Measurements from ENCODE around the gene GGACT.
A peak's percentile ranks its signal among the peaks of the same experiment; 100 is the strongest.

GGACT gene

GRCh38 chr13:100521851-100522617, 66.6 kb downstream of the GGACT start:
- CTCF ChIA-PET: no interaction called here
- TF ChIP-seq CTBP1 (IDR thresholded peaks at IDR 0.05; ENCODE audit: borderline replicate concordance): no peak
- no peak for TF ChIP-seq NFRKB (IDR thresholded peaks at IDR 0.05)
- TF ChIP-seq HDGF (IDR thresholded peaks at IDR 0.05; ENCODE audit: borderline replicate concordance): no peak
- DNase-seq (ENCODE audit: extremely low spot score): no peak
- POLR2A ChIA-PET: no interaction called here

- ChIA-PET POLR2A (no interaction called here), CTCF (no interaction called here)
- peak; percentile 40 for DNase-seq (ENCODE audit: extremely low spot score)
- peak; percentile 63 for TF ChIP-seq L3MBTL2 (conservative IDR thresholded peaks at IDR 0.05)
- TF ChIP-seq FOXA1 (IDR thresholded peaks at IDR 0.05): no peak
- no peak for TF ChIP-seq ZNF384 (IDR thresholded peaks at IDR 0.05)
- TF ChIP-seq TARDBP (IDR thresholded peaks at IDR 0.05): no peak
These were observed 67.4 kb downstream of the GGACT start for GRCh38 chr13:100520936-100521850.

- ChIA-PET POLR2A (interaction anchor here (0.6 kb wide), 1 partner anchor 479 kb away, joined by 3 read pairs; no protein-coding TSS in a partner anchor), CTCF (no interaction called here)
These were observed 69.0 kb downstream of the GGACT start for GRCh38 chr13:100519626-100520025.

GRCh38 chr13:100518394-100519062, 70.1 kb downstream of the GGACT start:
- DNase-seq (ENCODE audit: extremely low spot score): no peak
- ChIA-PET CTCF (no interaction called here), POLR2A (no interaction called here)
- no peak for TF ChIP-seq SUZ12 (IDR thresholded peaks at IDR 0.05)
- TF ChIP-seq BHLHE40 (IDR thresholded peaks at IDR 0.05; ENCODE audit: borderline replicate concordance): no peak
- TF ChIP-seq SP1 (IDR thresholded peaks at IDR 0.05): no peak
- no peak for TF ChIP-seq FOXK2 (IDR thresholded peaks at IDR 0.05)
- TF ChIP-seq CTBP1 (IDR thresholded peaks at IDR 0.05; ENCODE audit: borderline replicate concordance): no peak
- no peak for TF ChIP-seq ZNF384 (IDR thresholded peaks at IDR 0.05)
- no peak for TF ChIP-seq LEF1 (IDR thresholded peaks at IDR 0.05; ENCODE audit: borderline replicate concordance)
- no peak for TF ChIP-seq ELF4 (IDR thresholded peaks at IDR 0.05)
- TF ChIP-seq FOXM1 (IDR thresholded peaks at IDR 0.05; ENCODE audit: borderline replicate concordance): no peak
- TF ChIP-seq NFRKB (IDR thresholded peaks at IDR 0.05): no peak
- TF ChIP-seq HDGF (IDR thresholded peaks at IDR 0.05; ENCODE audit: borderline replicate concordance): no peak
- no peak for TF ChIP-seq PKNOX1 (IDR thresholded peaks at IDR 0.05)
- TF ChIP-seq L3MBTL2 (conservative IDR thresholded peaks at IDR 0.05): no peak
- no peak for TF ChIP-seq TARDBP (IDR thresholded peaks at IDR 0.05)
- no peak for TF ChIP-seq ARNT (IDR thresholded peaks at IDR 0.05)

More at GRCh38 chr13:100519626-100520025, 69.0 kb downstream of the GGACT start:
- TF ChIP-seq NFRKB (IDR thresholded peaks at IDR 0.05): no peak
- TF ChIP-seq HDGF (IDR thresholded peaks at IDR 0.05; ENCODE audit: borderline replicate concordance): no peak
- no peak for TF ChIP-seq SP1 (IDR thresholded peaks at IDR 0.05)
- no peak for TF ChIP-seq SUZ12 (IDR thresholded peaks at IDR 0.05)
- TF ChIP-seq FOXM1 (IDR thresholded peaks at IDR 0.05; ENCODE audit: borderline replicate concordance): no peak
- DNase-seq (ENCODE audit: extremely low spot score): no peak

GRCh38 chr13:100517728-100518127, 70.9 kb downstream of the GGACT start:
- POLR2A ChIA-PET: no interaction called here
- CTCF ChIA-PET: no interaction called here
- no peak for TF ChIP-seq LEF1 (IDR thresholded peaks at IDR 0.05; ENCODE audit: borderline replicate concordance)
- TF ChIP-seq FOXA1 (IDR thresholded peaks at IDR 0.05): no peak
- TF ChIP-seq NFRKB (IDR thresholded peaks at IDR 0.05): no peak
- no peak for DNase-seq (ENCODE audit: extremely low spot score)

- TF ChIP-seq LEF1 (IDR thresholded peaks at IDR 0.05; ENCODE audit: borderline replicate concordance): no peak
- TF ChIP-seq ARNT (IDR thresholded peaks at IDR 0.05): no peak
- TF ChIP-seq HDGF (IDR thresholded peaks at IDR 0.05; ENCODE audit: borderline replicate concordance): no peak
- DNase-seq (ENCODE audit: extremely low spot score): no peak
- POLR2A ChIA-PET: no interaction called here
- CTCF ChIA-PET: interaction anchor here (0.5 kb wide), 1 partner anchor 22 kb away, joined by 7 read pairs; no protein-coding TSS in a partner anchor
These were observed 71.5 kb downstream of the GGACT start for GRCh38 chr13:100517135-100517534.

GRCh38 chr13:100515410-100515800, 73.2 kb downstream of the GGACT start:
- CTCF ChIA-PET: interaction anchor here (0.6 to 1.8 kb wide), 7 partner anchors 26 to 639 kb away, joined by 3 to 7 read pairs (median 3); no protein-coding TSS in a partner anchor
- no peak for DNase-seq (ENCODE audit: extremely low spot score)
- POLR2A ChIA-PET: no interaction called here
- TF ChIP-seq FOXK2 (IDR thresholded peaks at IDR 0.05) (no peak), NFRKB (IDR thresholded peaks at IDR 0.05) (no peak), PKNOX1 (IDR thresholded peaks at IDR 0.05) (no peak), SUZ12 (IDR thresholded peaks at IDR 0.05) (no peak), ARNT (IDR thresholded peaks at IDR 0.05) (no peak), FOXM1 (IDR thresholded peaks at IDR 0.05; ENCODE audit: borderline replicate concordance) (no peak), BHLHE40 (IDR thresholded peaks at IDR 0.05; ENCODE audit: borderline replicate concordance) (no peak), LEF1 (IDR thresholded peaks at IDR 0.05; ENCODE audit: borderline replicate concordance) (no peak)
